Ectodermal cell (in vitro differentiated cells): Measurements from ENCODE around the gene C17orf75.

Experiments
- H3K27ac ChIP-seq: 2 replicates; pipeline ENCODE4 v1.7.0; 2013; ENCODE audit warnings: mild to moderate bottlenecking, low read depth, low read length; ENCODE audit not compliant: insufficient read depth, poor library complexity, severe bottlenecking
- H3K27me3 ChIP-seq: 2 replicates; pipeline ENCODE4 v1.7.0; 2013; ENCODE audit warnings: mild to moderate bottlenecking, low read length; ENCODE audit not compliant: insufficient read depth, control insufficient read depth, poor library complexity, severe bottlenecking
- H3K36me3 ChIP-seq: one replicate; pipeline ENCODE4 v1.7.0; 2013; ENCODE audit warnings: low read length; ENCODE audit not compliant: control insufficient read depth, insufficient read depth
- H3K4me1 ChIP-seq: one replicate; pipeline ENCODE4 v1.7.0; 2013; ENCODE audit warnings: low read length; ENCODE audit not compliant: control insufficient read depth, insufficient read depth
- H3K4me3 ChIP-seq: 2 replicates; pipeline ENCODE4 v1.7.0; 2013; ENCODE audit warnings: low read depth, low read length, control low read depth; ENCODE audit not compliant: insufficient read depth
- H3K9me3 ChIP-seq: 2 replicates; pipeline ENCODE4 v1.7.0; 2013; ENCODE audit warnings: mild to moderate bottlenecking, low read length, moderate library complexity; ENCODE audit not compliant: control insufficient read depth
- WGBS, 2 experiments: methylation state at CpG; one replicate each; pipeline ENCODE4 v1.1.7; 2013; ENCODE audit warnings: missing lambda C conversion rate in 2 of 2; 5-methylcytosine and 5-hydroxymethylcytosine counted together

C17orf75 gene

GRCh38 chr17:32297860-32298259, 44.1 kb downstream of the C17orf75 start:
- H3K36me3 ChIP-seq, result no peaks in the 10 kb centered on the region
- H3K27me3 ChIP-seq, result no peaks in the 10 kb centered on the region
- H3K4me1 ChIP-seq, result peaks cover 18% of the 10 kb centered on the region
- H3K27ac ChIP-seq, result no peak overlapping the region
- WGBS, 2 experiments, result 96 to 97% methylated on average over 6 of the region's 6 CpGs
- no peak overlapping the region for H3K4me3 ChIP-seq
- no peaks in the 10 kb centered on the region for H3K9me3 ChIP-seq

GRCh38 chr17:32297424-32297823, 44.5 kb downstream of the C17orf75 start:
- Histone ChIP-seq H3K27me3 (no peaks in the 10 kb centered on the region), H3K4me1 (peaks cover 15% of the 10 kb centered on the region), H3K4me3 (no peak overlapping the region), H3K27ac (no peak overlapping the region), H3K9me3 (no peaks in the 10 kb centered on the region), H3K36me3 (no peaks in the 10 kb centered on the region)
- WGBS, 2 experiments, result 95 to 98% methylated on average over 2 of the region's 2 CpGs

DNA sequence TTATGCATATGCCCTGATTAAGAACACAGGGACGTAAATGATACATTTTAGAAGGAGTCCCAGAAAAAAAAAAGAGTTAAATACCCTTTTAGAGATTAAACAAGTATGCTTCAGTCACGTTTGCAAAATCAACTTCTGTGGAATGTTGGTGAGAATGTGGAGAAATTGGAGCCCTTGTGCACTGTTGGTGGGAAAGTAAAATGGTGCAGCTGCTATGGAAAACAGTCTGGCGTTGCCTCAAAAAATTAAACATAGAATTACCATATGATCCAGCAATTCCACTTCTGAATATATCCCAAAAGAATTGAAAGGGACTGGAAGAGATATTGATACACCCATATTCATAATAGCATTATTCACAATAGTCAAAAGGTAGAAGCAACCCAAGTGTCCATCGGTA, 49.9 kb downstream of the C17orf75 start:
- Histone ChIP-seq H3K4me1 (peaks cover 4% of the 10 kb centered on the region), H3K4me3 (no peak overlapping the region), H3K27me3 (no peaks in the 10 kb centered on the region), H3K27ac (no peak overlapping the region), H3K9me3 (no peaks in the 10 kb centered on the region), H3K36me3 (no peaks in the 10 kb centered on the region)
- 91% methylated on average over 3 to 4 of the region's 4 CpGs for WGBS, 2 experiments

DNA sequence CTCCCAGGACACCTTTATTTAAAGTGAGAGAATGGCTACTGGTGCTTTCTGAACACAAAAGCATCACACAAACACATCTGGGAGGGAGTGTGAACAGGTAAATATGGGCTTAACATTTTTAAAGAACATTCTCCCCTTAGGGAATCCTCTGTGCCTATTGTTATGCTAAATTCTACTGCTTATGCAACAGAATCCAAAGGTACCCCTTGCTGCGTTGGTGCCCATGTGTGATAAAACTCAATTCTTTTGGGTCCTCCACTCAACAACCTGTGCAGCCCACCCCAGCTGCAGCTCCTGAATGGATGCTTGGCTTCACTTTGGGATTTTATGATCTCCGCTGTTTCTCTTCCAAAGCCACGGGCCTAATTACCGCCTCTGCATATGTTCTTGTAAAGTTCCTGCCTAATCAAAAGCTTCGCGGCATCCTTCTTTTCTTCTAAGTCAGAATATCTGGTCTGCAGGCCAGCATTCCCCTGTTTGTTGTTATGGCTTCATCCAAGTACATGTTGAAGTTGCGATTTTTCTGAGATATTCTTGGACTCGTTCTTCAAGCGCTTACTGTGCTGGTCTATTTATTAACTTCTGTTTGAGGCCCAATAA, 52.4 kb downstream of the C17orf75 start:
- no peaks in the 10 kb centered on the region for H3K36me3 ChIP-seq
- H3K9me3 ChIP-seq, result no peaks in the 10 kb centered on the region
- WGBS, 2 experiments, result 45 to 48% methylated on average over 9 of the region's 9 CpGs
- H3K4me3 ChIP-seq, result no peak overlapping the region
- peaks cover 4% of the 10 kb centered on the region for H3K4me1 ChIP-seq
- no peak overlapping the region for H3K27ac ChIP-seq
- no peaks in the 10 kb centered on the region for H3K27me3 ChIP-seq

DNA sequence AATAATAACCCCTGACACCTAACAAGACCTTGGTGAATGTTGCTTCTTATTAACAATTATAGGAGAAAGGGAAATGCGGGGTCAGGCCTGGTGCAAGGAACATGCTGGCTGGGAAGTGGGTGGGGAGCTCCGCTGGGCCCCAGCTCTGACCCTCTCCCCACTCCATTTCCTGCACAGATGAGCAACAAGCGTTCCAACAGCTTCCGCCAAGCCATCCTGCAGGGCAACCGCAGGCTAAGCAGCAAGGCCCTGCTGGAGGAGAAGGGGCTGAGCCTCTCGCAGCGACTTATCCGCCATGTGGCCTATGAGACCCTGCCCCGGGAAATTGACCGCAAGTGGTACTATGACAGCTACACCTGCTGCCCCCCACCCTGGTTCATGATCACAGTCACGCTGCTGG, 53.4 kb downstream of the C17orf75 start:
- no peaks in the 10 kb centered on the region for H3K9me3 ChIP-seq
- no peak overlapping the region for H3K27ac ChIP-seq
- WGBS, 2 experiments, result 87 to 88% methylated on average over 11 of the region's 11 CpGs
- H3K4me1 ChIP-seq, result peaks cover 4% of the 10 kb centered on the region
- H3K4me3 ChIP-seq, result no peak overlapping the region
- no peaks in the 10 kb centered on the region for H3K27me3 ChIP-seq
- no peaks in the 10 kb centered on the region for H3K36me3 ChIP-seq

DNA sequence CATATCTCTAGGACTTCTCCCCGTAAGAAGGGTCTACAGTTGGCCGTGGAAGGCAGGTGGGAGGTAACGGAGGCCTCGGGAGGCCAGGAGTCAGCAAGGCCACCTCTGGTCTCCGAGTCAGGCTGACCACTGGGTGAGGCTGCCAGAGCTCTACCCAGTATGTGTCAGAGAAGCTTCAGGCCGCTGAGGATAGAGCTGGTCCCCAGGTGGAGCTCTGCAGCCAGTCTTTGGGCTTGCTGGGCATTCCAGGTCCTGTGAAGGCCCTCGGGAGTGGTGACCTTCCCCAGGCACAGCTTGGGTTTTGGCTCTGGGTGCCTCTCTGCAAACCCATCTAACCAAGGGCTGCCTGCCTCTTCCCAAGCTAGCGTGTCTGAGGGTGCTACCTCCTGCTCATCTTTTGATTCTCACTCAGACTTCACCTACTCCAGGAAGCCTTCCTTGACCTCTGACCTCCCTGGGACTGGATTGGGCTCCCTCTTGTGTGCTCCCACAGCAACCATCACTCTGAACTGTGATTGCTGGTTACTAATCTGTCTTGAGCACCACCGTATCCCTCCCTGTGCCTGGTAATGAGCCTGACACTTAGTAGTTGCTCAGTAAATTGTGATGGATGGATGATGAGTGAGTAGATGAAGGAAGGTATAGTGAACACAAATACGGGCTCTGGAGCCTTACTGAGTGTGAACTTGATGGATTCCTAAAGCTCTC, 54.0 kb downstream of the C17orf75 start:
- peaks cover 4% of the 10 kb centered on the region for H3K4me1 ChIP-seq
- 89 to 92% methylated on average over 10 of the region's 10 CpGs for WGBS, 2 experiments
- H3K36me3 ChIP-seq, result no peaks in the 10 kb centered on the region
- H3K27ac ChIP-seq, result no peak overlapping the region
- no peak overlapping the region for H3K4me3 ChIP-seq
- H3K9me3 ChIP-seq, result no peaks in the 10 kb centered on the region
- H3K27me3 ChIP-seq, result no peaks in the 10 kb centered on the region

DNA sequence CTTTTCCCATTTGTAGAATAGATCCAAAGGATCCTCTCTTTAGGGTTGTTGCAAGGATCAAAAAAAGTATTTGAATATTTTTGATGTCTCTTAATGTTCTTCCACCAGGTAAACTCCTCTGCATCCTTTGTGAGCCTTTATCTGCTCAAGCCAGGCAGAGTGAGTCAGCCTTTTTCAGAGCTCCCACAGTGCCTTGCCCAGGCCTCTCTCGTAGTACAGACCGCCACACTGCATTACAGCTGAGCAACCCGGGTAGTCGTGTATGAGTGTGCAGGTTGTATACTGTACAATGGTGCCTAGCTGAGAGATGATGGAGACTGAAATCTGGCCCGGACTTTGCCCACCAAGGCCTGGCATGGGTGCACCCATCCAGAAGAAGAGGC, 55.5 kb downstream of the C17orf75 start:
- H3K4me1 ChIP-seq, result peaks cover 6% of the 10 kb centered on the region
- no peaks in the 10 kb centered on the region for H3K27me3 ChIP-seq
- no peaks in the 10 kb centered on the region for H3K36me3 ChIP-seq
- no peaks in the 10 kb centered on the region for H3K9me3 ChIP-seq
- H3K27ac ChIP-seq, result no peak overlapping the region
- 93 to 96% methylated on average over 5 of the region's 5 CpGs for WGBS, 2 experiments
- H3K4me3 ChIP-seq, result no peak overlapping the region

DNA sequence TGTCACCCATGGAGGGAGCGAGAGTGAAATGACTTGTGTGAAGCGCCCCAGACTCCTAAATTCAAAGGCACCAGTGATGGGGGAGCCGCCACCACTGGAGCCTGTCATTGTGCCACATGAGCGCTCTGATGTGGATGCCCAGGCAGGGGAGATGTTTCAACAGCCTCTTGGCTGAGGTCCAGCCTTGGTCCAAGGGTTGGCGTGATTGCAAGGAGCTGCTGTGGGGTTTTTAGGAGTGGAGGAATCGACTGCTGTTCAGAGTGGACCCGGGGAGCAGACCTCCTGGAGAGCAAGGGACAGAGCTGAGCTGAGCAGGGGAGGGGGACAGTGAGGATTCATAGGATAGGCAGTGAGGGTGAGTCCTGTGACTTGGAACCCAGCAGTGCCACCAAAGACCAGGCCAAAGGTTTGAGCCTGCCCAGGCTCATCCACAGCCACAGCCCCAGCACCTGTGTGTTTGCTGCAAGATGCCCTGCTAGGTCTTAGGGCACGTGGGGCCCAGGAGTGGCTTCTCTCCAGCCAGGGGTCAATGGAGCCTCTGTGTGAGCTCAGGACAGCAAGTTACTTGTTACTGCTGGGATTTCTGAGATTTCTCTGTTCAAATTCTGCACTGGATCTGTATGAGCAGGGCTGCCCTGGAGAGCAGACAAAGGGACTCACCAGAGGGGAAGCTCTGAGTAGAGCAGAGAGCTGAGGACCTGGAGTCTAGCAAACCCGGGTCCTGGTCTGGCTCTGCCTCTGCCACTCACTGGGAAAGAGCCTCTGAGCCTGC, 56.0 kb downstream of the C17orf75 start:
- Histone ChIP-seq H3K4me1 (peaks cover 12% of the 10 kb centered on the region), H3K9me3 (no peaks in the 10 kb centered on the region), H3K27me3 (no peaks in the 10 kb centered on the region), H3K27ac (no peak overlapping the region), H3K36me3 (no peaks in the 10 kb centered on the region), H3K4me3 (no peak overlapping the region)
- 89 to 90% methylated on average over 9 of the region's 9 CpGs for whole genome bisulfite sequencing, 2 experiments

GRCh38 chr17:32285306-32285705, 56.7 kb downstream of the C17orf75 start:
- no peaks in the 10 kb centered on the region for H3K9me3 ChIP-seq
- H3K36me3 ChIP-seq, result no peaks in the 10 kb centered on the region
- H3K27ac ChIP-seq, result no peak overlapping the region
- WGBS, 2 experiments, result 94 to 96% methylated on average over 8 of the region's 8 CpGs
- H3K4me3 ChIP-seq, result no peak overlapping the region
- H3K27me3 ChIP-seq, result no peaks in the 10 kb centered on the region
- peaks cover 18% of the 10 kb centered on the region for H3K4me1 ChIP-seq

DNA sequence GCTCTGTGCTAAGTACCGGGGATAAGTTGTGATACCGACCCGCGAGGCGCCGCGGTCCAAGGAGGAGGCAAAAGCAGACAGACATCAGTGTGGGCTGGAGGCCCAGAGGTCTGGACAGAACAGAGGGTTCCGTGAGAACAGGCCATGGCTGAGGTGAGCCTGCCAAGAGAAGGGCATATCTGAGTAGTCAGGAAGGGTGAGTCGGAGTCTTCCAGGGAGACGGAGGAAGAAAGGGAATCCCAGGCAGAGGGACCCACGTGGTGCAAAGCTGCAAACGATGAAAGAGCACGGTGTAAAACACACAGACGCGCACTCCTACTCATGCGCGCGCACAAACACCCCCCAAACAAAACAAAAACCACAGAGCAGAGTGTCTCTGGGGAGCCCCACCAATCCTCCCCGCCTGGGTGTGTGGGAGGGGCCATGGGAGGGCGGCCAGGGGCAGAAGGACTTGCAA, 58.2 kb downstream of the C17orf75 start:
- H3K27me3 ChIP-seq, result no peaks in the 10 kb centered on the region
- WGBS, 2 experiments, result 89 to 94% methylated on average over 20 of the region's 20 CpGs
- no peak overlapping the region for H3K27ac ChIP-seq
- no peaks in the 10 kb centered on the region for H3K9me3 ChIP-seq
- H3K36me3 ChIP-seq, result no peaks in the 10 kb centered on the region
- no peak overlapping the region for H3K4me3 ChIP-seq
- H3K4me1 ChIP-seq, result peaks cover 23% of the 10 kb centered on the region
